Urinary bladder (tissue), 4 donors: Measurements from ENCODE around the gene GSTM4. TPM values are rescaled to one million over a fixed set of nuclear protein-coding genes. Genes with fewer than 3 reads are reported as not detected.
"Not testable (repeated sequence)": the region's sequence is repeated elsewhere in the genome, so short reads cannot be mapped to it uniquely, and the experiment has no call there.

Experiments used
- DNase-seq: peaks from one replicate; pipeline ENCODE4 v3.0.0-alpha.2; 2015; ENCODE audit errors: extremely low spot score
- H3K27ac ChIP-seq: one replicate; pipeline ENCODE4 v1.5.1; 2013; ENCODE audit warnings: low read depth, mild to moderate bottlenecking, moderate library complexity
- H3K36me3 ChIP-seq: one replicate; pipeline ENCODE4 v1.6.1; 2013; ENCODE audit warnings: mild to moderate bottlenecking, moderate library complexity; ENCODE audit not compliant: insufficient read depth
- H3K4me1 ChIP-seq: one replicate; pipeline ENCODE4 v1.6.1; 2013; ENCODE audit warnings: mild to moderate bottlenecking, moderate library complexity; ENCODE audit not compliant: insufficient read depth
- H3K4me3 ChIP-seq: one replicate; pipeline ENCODE4 v1.5.1; 2013; ENCODE audit warnings: low read depth, low read length
- WGBS: extraction: QIAGEN DNeasy Blood & Tissue Kit; methylation state at CpG from one replicate; pipeline ENCODE4 v1.1.7; 2013; 5-methylcytosine and 5-hydroxymethylcytosine counted together
- polyA plus RNA-seq: library from polyadenylated mRNA; stranded (reverse); fragments of 200-250 nt; gene quantifications from one replicate; pipeline ENCODE4 v1.2.3, GENCODE V29; 2013
- total RNA-seq: library from RNA; depleted of rRNA; stranded (reverse); fragments of >200 nt; gene quantifications from one replicate; pipeline ENCODE4 v1.2.3, GENCODE V29; 2014
- donor health status: healthy with polysubstance abuse.
- donor health status: healthy.

Gene GSTM4
- total and polyA plus RNA-seq, 2 donors: 12.4 to 58.2 TPM

DNA sequence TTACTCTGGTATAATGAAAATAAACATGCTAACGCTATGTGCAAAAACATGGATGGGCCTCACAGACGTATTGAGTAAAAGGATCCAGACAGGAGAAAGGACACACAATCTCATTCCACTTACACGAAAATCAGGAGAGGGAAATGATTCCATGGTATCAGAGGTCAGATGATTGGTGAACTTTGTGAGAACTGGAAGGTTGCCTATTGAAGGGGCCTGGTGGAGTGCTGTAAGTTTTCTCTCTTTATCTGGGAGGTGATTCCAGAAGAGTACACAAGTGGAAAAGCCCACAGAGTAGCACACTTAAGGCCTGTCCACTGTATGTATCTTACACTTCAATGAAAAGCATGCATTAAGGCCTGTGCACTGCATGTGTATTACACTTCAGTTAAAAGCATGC lies 21.6 kb downstream of the GSTM4 start:
- no peak overlapping the region for H3K4me3 ChIP-seq
- no peaks in the 10 kb centered on the region for H3K4me1 ChIP-seq
- no peaks in the 10 kb centered on the region for H3K36me3 ChIP-seq
- WGBS: 76% methylated on average over 3 of the region's 3 CpGs
- DNase-seq: no peak
- no peak overlapping the region for H3K27ac ChIP-seq

GRCh38 chr1:109678637-109679036 lies 22.7 kb downstream of the GSTM4 start:
- 89% methylated on average over 2 of the region's 2 CpGs for WGBS
- H3K27ac ChIP-seq, H3K36me3 ChIP-seq, H3K4me3 ChIP-seq, H3K4me1 ChIP-seq, DNase-seq: not testable (repeated sequence)

GRCh38 chr1:109684777-109685176 lies 28.9 kb downstream of the GSTM4 start:
- not testable (repeated sequence) for H3K36me3 ChIP-seq, DNase-seq, H3K27ac ChIP-seq, H3K4me1 ChIP-seq, H3K4me3 ChIP-seq
- no CpG with 5 or more reads among the region's 6 CpGs for WGBS

- H3K27ac ChIP-seq, H3K36me3 ChIP-seq, H3K4me1 ChIP-seq, H3K4me3 ChIP-seq, DNase-seq: not testable (repeated sequence)
- WGBS: no CpG with 5 or more reads among the region's 1 CpG
Observed at GRCh38 chr1:109685399-109685798, 29.5 kb downstream of the GSTM4 start.

GRCh38 chr1:109685890-109686289 lies 30.0 kb downstream of the GSTM4 start:
- not testable (repeated sequence) for H3K27ac ChIP-seq, DNase-seq, H3K4me1 ChIP-seq, H3K36me3 ChIP-seq, H3K4me3 ChIP-seq
- no CpG with 5 or more reads among the region's 4 CpGs for WGBS

DNA sequence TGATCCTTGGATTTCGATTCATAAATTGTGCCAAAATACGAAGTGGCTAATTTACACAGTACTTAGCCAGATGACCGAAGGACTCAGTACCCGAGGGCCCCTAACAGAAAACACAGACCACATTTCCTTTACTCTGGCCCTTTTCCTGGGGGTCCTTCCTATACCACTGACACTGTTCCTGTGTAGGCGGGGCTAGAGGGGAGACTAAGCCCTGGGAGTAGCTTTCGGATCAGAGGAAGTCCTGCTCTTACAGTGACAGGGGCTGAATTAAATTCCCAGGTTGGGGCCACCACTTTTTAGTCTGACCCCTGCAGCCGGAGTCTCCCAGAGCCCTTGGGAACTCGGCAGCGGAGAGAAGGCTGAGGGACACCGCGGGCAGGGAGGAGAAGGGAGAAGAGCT lies 31.2 kb downstream of the GSTM4 start:
- not testable (repeated sequence) for H3K4me1 ChIP-seq, H3K36me3 ChIP-seq, DNase-seq
- Histone ChIP-seq H3K4me3 (peak overlapping the region; percentile 48), H3K27ac (peak overlapping the region; percentile 56)
- 60% methylated on average over 4 of the region's 11 CpGs for WGBS

DNA sequence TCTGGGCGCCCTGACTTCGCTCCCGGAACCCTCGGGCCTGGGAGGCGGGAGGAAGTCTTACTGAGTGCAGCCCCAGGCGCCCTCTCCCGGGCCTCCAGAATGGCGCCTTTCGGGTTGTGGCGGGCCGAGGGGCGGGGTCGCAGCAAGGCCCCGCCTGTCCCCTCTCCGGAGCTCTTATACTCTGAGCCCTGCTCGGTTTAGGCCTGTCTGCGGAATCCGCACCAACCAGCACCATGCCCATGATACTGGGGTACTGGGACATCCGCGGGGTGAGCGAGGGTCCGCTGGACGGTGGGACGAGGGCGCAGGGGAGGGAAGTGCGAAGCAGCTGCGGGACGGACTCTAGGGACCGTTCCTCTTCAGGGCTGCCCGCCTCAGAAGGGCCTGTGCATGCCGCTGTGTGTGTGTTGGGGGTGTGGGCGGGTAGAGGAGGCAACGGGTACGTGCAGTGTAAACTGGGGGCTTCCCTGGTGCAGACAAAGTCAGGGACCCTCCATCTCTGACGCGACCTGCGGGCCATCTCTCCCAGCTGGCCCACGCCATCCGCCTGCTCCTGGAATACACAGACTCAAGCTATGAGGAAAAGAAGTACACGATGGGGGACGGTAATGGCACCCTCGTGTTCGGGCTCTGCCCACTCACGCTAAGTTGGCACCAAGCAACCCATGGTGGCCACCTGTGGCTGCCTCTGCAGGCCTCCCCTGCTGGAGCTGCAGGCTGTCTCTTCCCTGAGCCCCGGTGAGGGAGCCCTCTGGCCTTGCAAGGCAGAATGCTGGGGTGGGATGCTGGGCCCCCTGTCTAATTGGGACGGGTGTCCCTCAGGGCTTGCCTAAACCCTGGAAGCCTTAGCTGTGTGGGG lies 32.0 kb downstream of the GSTM4 start, which contains the start of gene GSTM1:
TSS of gene GSTM1 (plus strand) at position 177 of the 859 bp plus-strand sequence. CDS start at position 234, 57 bp downstream.
- H3K4me1 ChIP-seq: no peaks in the 10 kb centered on the region
- no peak for DNase-seq
- no CpG with 5 or more reads among the region's 46 CpGs for WGBS

DNA sequence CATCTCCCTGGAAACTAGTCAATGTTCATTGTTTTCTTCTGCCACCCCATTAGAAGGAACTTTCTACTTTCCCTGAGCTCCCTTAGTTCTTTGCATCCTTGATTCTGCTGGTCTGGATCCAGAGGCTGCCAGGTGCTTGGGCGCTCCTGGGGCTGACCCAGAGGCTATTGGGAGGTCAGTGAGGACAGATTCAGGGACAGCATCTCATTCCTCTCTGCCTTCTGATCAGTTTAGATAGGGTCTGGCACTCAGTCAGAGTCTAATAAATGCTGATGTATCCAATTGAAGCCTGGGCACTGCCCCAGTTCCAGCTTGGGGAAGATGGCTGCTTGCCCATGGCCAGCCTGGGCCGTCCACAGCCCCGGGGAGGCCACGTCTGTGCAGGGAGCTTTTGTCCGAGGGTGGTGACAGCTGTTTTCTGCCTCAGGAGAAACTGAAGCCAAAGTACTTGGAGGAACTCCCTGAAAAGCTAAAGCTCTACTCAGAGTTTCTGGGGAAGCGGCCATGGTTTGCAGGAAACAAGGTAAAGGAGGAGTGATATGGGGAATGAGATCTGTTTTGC lies 34.0 kb downstream of the GSTM4 start:
- H3K4me3 ChIP-seq: no peak overlapping the region
- H3K36me3 ChIP-seq: no peaks in the 10 kb centered on the region
- no CpG with 5 or more reads among the region's 6 CpGs for WGBS
- H3K27ac ChIP-seq: no peak overlapping the region
- no peaks in the 10 kb centered on the region for H3K4me1 ChIP-seq
- no peak for DNase-seq

More for the DNA sequence above, 32.0 kb downstream of the GSTM4 start, which contains the start of gene GSTM1:
- peak within 1 kb of the TSS; percentile 48 for H3K4me3 ChIP-seq
- peak within 1 kb of the TSS; percentile 56 for H3K27ac ChIP-seq
- H3K36me3 ChIP-seq: no peaks in the 10 kb centered on the region

GRCh38 chr1:109691759-109692158 lies 35.9 kb downstream of the GSTM4 start:
- H3K4me3 ChIP-seq: no peak overlapping the region
- WGBS: no CpG with 5 or more reads among the region's 6 CpGs
- no peaks in the 10 kb centered on the region for H3K36me3 ChIP-seq
- no peaks in the 10 kb centered on the region for H3K4me1 ChIP-seq
- no peak overlapping the region for H3K27ac ChIP-seq
- no peak for DNase-seq

DNA sequence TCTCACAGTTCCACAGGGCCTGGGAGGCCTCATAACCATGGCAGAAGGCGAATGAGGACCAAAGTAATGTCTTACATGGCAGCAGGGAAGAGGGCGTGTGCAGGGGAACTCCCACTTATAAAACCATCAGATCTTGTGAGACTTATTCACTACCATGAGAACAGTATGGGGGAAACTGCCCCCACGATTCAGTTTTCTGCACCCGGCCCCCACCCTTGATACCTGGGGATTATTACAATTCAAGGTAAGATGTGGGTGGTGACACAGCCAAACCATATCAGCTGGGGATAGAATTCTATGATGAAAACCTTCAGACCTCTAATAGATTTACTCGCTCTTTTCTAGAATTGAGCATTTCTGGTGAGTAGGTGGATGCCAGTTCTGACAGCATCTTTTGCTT lies 38.5 kb downstream of the GSTM4 start:
- not testable (repeated sequence) for H3K4me3 ChIP-seq, H3K4me1 ChIP-seq, H3K27ac ChIP-seq, DNase-seq, H3K36me3 ChIP-seq
- no CpG with 5 or more reads among the region's 5 CpGs for WGBS

DNA sequence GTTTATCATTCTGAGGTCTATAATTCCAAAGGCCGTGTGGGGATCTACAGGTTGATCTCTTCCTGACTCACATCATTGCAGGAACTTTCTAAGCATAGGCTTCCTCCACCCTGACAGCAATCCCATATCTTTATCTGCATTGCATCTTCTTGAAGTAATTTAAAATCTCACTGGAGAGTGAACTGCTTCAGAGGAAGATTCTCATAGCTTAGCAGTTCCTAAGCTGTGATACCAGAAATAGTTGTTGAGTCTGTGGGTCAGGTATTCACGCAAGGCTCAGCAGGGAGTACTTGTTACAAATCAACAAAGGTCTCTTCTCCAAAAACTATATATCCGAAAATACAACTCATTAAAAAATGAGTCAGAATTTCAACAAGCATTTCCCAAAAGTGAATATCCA lies 39.2 kb downstream of the GSTM4 start:
- H3K36me3 ChIP-seq, H3K4me3 ChIP-seq, H3K4me1 ChIP-seq, DNase-seq, H3K27ac ChIP-seq: not testable (repeated sequence)
- WGBS: no CpG with 5 or more reads among the region's 3 CpGs

GRCh38 chr1:109697066-109697465 lies 41.2 kb downstream of the GSTM4 start:
- Histone ChIP-seq H3K36me3 (no peaks in the 10 kb centered on the region), H3K27ac (no peak overlapping the region), H3K4me3 (no peak overlapping the region), H3K4me1 (no peaks in the 10 kb centered on the region)
- DNase-seq: no peak
- no CpG with 5 or more reads among the region's 4 CpGs for WGBS

- H3K36me3 ChIP-seq, H3K4me3 ChIP-seq, DNase-seq, H3K27ac ChIP-seq, H3K4me1 ChIP-seq: not testable (repeated sequence)
- no CpG with 5 or more reads among the region's 4 CpGs for WGBS
Observed at GRCh38 chr1:109697861-109698260, 42.0 kb downstream of the GSTM4 start.

DNA sequence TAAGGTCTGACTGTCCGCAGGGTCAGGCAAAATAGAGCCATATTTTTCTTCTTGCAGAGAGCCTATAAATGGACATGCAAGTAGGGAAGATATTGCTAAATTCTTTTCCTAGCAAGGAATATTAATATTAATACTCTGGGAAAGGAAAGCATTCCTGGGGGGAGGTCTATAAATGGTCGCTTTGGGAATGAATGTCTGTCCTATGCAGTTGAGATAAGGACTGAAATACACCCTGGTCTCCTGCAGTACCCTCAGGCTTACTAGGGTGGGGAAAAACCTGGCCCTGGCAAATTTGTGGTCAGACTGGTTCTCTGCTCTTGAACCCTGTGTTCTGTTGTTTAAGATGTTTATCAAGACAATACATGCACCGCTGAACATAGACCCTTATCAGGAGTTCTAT lies 47.0 kb downstream of the GSTM4 start:
- not testable (repeated sequence) for H3K4me1 ChIP-seq, H3K36me3 ChIP-seq, H3K4me3 ChIP-seq, H3K27ac ChIP-seq, DNase-seq
- WGBS: 92% methylated on average over 3 of the region's 3 CpGs
